Mucosa of descending colon (tissue), 3 donors: ENCODE data around the gene MS4A1. TPM values are rescaled to one million over a fixed set of nuclear protein-coding genes. Genes with fewer than 3 reads are reported as not detected.

ENCODE experiments used
- ATAC-seq: fragments of 200-7000 bp; cut with Tn5 transposase; one replicate; pipeline ENCODE4 v1.9.1; 2020; ENCODE audit warnings: mild to moderate bottlenecking, moderate library complexity
- DNase-seq, 3 donors: peaks; one replicate each; pipeline ENCODE4 v3.0.0-alpha.2; 2020
- H3K36me3 ChIP-seq: fragments of 200-600 bp; one replicate; pipeline ENCODE4 v1.8.0; 2021; ENCODE audit warnings: low read depth, mild to moderate bottlenecking
- H3K4me1 ChIP-seq: fragments of 200-600 bp; one replicate; pipeline ENCODE4 v1.8.0; 2021; ENCODE audit warnings: low read depth, mild to moderate bottlenecking
- H3K4me3 ChIP-seq: fragments of 200-600 bp; one replicate; pipeline ENCODE4 v1.8.0; 2021; ENCODE audit warnings: mild to moderate bottlenecking
- H3K9me3 ChIP-seq: fragments of 200-600 bp; one replicate; pipeline ENCODE4 v1.8.0; 2021; ENCODE audit warnings: mild to moderate bottlenecking
- intact Hi-C, 2 donors: fragments of 100-400 bp; cut with DNase I in 1 of 2; cut with micrococcal nuclease in 1 of 2; formaldehyde crosslinking; loops; one replicate each; pipeline versions ENCODE4 v1.11.0 to v1.11.1; 2022; cut with DNase I, micrococcal nuclease
- total RNA-seq, 3 donors: library from RNA; stranded (reverse); fragmentation: NEBNext Ultra II Directional in 2 of 3; extraction: Animal tissue kit (Norgen Biotek cat#: 25700) in 2 of 3; gene quantifications; one replicate each; pipeline versions ENCODE4 v1.2.1 to v1.2.4, GENCODE V29; 2021 to 2023
- TF ChIP-seq, protein P1 (sequence below): fragments of 200-600 bp; IDR thresholded peaks from one replicate; pipeline ENCODE4 v1.8.0; 2022; ENCODE audit warnings: antibody characterized with exemption, mild to moderate bottlenecking
- donor health status: DM: no; HTN: no; CAD: no; lungs with moderate emphysema.
- donor health status: DM: no; HTN: no; CAD: no.
- donor health status: DM: no; HTN: yes; CAD: no.

The MS4A1 gene
- total RNA-seq, 3 donors from 2014 or later: 1.1 to 2.2 TPM; not detected in 1

DNA sequence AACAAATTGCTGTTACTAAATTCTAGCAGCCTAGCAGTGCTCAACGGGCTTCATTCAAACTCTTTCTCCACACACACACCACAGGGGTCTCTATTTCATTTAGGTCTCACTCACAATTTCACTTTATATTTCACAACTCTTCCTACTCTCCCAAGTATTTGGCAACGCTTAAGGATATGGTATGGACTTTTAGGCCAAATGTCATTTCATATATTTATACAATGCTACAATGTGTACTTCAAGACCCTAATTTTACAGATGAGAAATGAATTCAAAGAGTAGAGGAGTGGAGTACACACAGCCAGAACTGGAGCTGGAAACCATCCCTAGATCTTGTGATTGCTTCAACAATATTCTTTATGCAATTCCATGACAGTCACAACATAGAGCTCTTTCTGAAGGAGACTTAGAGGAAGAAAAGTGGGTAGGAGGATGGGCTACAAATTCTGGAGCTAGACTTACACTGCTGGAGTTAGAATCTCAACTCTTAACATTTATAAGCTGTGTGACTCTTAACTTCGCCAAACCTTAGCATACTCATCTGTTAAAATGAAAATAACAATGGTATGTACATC, 57.1 kb downstream of the MS4A1 start:
- DNase-seq (no peak), ATAC-seq (no peak)

DNA sequence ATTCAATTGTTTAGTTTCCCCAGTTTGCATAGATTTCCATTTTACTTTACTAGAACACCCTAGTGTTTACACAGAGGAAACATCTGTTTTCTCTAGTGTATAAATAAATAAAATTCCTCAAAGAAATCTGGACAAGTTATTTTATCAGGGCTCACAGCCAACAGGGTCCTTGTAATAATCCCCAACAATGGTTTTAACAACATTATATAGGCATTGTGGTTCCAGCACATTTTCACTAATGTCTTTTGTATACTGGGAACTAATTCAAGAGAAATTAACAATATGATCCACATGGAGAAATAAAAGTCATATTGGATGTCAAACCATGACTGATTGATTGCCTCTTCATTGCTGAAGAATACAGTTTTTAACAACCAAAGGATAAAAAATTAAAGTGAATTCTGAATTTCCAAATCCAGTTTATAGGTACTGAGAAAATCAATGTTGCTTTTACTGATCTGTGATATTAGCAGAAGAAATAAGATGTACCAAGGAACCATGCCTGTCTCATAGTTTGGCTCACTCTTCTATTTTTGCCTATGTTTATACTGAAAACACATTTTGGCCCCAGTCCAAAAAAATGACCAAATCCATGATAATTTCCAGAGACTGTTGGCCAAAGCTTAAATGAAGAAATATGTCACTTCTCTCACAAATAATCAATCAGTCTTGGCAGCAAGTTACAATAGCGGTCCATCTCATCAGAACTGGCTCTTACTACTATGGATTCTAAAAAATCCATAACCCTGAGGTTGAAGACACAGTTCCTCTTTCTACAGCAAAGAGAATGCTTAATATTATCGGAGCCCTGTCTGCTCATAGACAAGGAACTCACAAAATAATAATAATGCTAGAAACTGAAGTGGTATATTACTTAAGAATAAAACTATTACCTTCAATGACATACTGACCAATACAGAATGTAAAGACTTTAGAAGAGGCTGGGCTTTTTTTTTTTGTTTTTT, 58.1 kb downstream of the MS4A1 start:
- H3K36me3 ChIP-seq: no peaks in the 10 kb centered on the region
- TF ChIP-seq, protein P1, sequence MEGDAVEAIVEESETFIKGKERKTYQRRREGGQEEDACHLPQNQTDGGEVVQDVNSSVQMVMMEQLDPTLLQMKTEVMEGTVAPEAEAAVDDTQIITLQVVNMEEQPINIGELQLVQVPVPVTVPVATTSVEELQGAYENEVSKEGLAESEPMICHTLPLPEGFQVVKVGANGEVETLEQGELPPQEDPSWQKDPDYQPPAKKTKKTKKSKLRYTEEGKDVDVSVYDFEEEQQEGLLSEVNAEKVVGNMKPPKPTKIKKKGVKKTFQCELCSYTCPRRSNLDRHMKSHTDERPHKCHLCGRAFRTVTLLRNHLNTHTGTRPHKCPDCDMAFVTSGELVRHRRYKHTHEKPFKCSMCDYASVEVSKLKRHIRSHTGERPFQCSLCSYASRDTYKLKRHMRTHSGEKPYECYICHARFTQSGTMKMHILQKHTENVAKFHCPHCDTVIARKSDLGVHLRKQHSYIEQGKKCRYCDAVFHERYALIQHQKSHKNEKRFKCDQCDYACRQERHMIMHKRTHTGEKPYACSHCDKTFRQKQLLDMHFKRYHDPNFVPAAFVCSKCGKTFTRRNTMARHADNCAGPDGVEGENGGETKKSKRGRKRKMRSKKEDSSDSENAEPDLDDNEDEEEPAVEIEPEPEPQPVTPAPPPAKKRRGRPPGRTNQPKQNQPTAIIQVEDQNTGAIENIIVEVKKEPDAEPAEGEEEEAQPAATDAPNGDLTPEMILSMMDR: no peak
- intact Hi-C loops: no loop called here
- H3K4me3 ChIP-seq: no peak overlapping the region
- no peaks in the 10 kb centered on the region for H3K9me3 ChIP-seq
- H3K4me1 ChIP-seq: no peaks in the 10 kb centered on the region
- no peak for ATAC-seq
- DNase-seq: no peak

More for the DNA sequence above, 57.1 kb downstream of the MS4A1 start:
- TF ChIP-seq, protein P1: no peak
- H3K4me3 ChIP-seq: no peak overlapping the region
- H3K9me3 ChIP-seq: no peaks in the 10 kb centered on the region
- intact Hi-C loops: no loop called here
- H3K4me1 ChIP-seq: no peaks in the 10 kb centered on the region
- no peaks in the 10 kb centered on the region for H3K36me3 ChIP-seq

DNA sequence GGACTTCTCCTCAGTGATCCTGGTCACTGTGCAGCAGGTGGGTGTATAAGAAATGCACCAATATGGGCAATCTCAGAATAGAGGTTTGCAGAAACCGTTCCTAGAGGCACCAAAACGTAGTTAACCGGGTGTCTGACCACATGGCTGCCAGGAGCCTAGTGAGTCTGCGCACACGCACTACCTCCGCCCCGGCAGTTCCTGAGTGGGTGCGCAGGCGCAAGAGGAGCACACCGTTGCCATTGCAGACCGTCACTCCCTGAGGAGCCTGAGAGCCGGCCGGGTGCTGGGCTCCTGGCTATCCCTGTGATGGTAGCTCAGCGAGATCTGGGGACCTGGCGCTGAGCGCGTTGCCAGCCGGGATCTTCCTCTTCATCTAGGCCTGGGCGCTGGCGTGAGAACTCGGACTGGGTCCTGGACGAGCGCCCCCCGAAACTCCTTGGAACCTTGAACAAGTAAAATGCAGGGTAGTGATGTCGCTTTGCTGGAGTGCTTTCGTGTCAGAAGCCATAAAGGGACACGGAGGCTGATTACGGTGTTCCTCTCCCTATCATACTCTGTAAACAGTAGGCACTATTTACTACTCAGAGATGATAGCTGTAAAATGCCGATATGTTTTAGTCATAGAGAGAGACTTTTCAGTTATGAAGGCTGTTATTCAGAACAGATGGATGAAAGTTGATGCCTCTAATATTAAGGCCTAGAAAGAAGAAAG, 59.7 kb downstream of the MS4A1 start, which contains the start of gene MS4A13:
MS4A13 (plus strand) TSS at position 249 of the 712 bp plus-strand sequence. CDS start 2,692 bp downstream, outside the sequence.
- H3K4me1 ChIP-seq: no peaks in the 10 kb centered on the region
- H3K9me3 ChIP-seq: no peaks in the 10 kb centered on the region
- TF ChIP-seq, protein P1: no peak
- DNase-seq (no peak), ATAC-seq (peak; percentile 36)
- intact Hi-C loops: no loop called here
- no peaks in the 10 kb centered on the region for H3K36me3 ChIP-seq
- H3K4me3 ChIP-seq: no peak within 1 kb of the TSS

Other genes with a start within 250 kb of the MS4A1 start
- gene MS4A4E, start 212.7 kb upstream of the MS4A1 start, total RNA-seq: 1 to 10 TPM; 1.3 to 6.6 (median 1.7) TPM
- 10 to 100 TPM in 2 of 3 donors, 1 to 10 TPM in 1; 4.0 to 31.9 (median 20.2) TPM for gene MS4A4A, start 175.2 kb upstream of the MS4A1 start, total RNA-seq
- not detected for gene MS4A6E, start 128.6 kb upstream of the MS4A1 start, total RNA-seq
- 10 to 100 TPM in 2 of 3 donors, 1 to 10 TPM in 1; 9.3 to 28.6 (median 28.1) TPM for gene MS4A7, start 77.3 kb upstream of the MS4A1 start, total RNA-seq
- gene MS4A14, start 59.4 kb upstream of the MS4A1 start, total RNA-seq: 1 to 10 TPM in 1 of 3 donors, under 1 TPM in 2; 0.41 to 1.1 (median 0.98) TPM
- gene MS4A5, start 26.3 kb upstream of the MS4A1 start, total RNA-seq: not detected
- 1,000 to 10,000 TPM in 1 of 3 donors, 100 to 1,000 TPM in 2; 411 to 1,262 (median 644) TPM for gene MS4A12, start 36.9 kb downstream of the MS4A1 start, total RNA-seq
- not detected for gene MS4A13, start 59.5 kb downstream of the MS4A1 start, total RNA-seq
- gene MS4A8, start 243.8 kb downstream of the MS4A1 start, total RNA-seq: 10 to 100 TPM; 11.5 to 36.2 (median 18.4) TPM